PC-9 (cell line): ENCODE measurements around the gene CDC23. TPM values are rescaled to one million over a fixed set of nuclear protein-coding genes. Genes with fewer than 3 reads are reported as not detected.

Source experiments
- BruUV-seq: library from RNA; stranded (reverse); fragments of 400-500 nt; replicated peaks from 2 replicates; lab custom pipeline; 2021; lab: Mats Ljungman, UMichigan
- CTCF ChIA-PET: fragments of 300-600 bp; sonication (Branson Sonifier 250); formaldehyde crosslinking; loops from one replicate; lab custom pipeline; 2022; ENCODE audit warnings: antibody characterized with exemption; lab: Charles Lee
- POLR2A ChIA-PET: fragments of 300-600 bp; sonication (Branson Sonifier 250); formaldehyde crosslinking; loops from one replicate; lab custom pipeline; 2022; ENCODE audit warnings: antibody characterized with exemption; ENCODE audit not compliant: unreplicated experiment; lab: Charles Lee
- DNase-seq, 2 experiments: peaks; one replicate each; pipeline versions ENCODE4 v3.0.0 to v3.0.0-alpha.2; 2015 to 2022; ENCODE audit warnings: mixed read lengths in 1 of 2
- H2AFZ ChIP-seq: fragments of 200-600 bp; sonication (generic); 2 replicates; pipeline ENCODE4 v1.8.1; 2017; ENCODE audit warnings: antibody characterized with exemption
- H3F3A ChIP-seq: fragments of 200-600 bp; sonication (generic); 2 replicates; pipeline ENCODE4 v1.8.1; 2017; ENCODE audit warnings: antibody characterized with exemption, mild to moderate bottlenecking, low read depth; ENCODE audit not compliant: insufficient read depth
- H3K27ac ChIP-seq: fragments of 200-600 bp; sonication (generic); 2 replicates; pipeline ENCODE4 v1.6.1; 2016; ENCODE audit warnings: mixed run types
- H3K27me3 ChIP-seq: fragments of 200-600 bp; sonication (generic); 2 replicates; pipeline ENCODE4 v1.6.1; 2016; ENCODE audit warnings: low read depth, mixed run types; ENCODE audit not compliant: insufficient read depth
- H3K36me3 ChIP-seq: fragments of 200-600 bp; sonication (generic); 2 replicates; pipeline ENCODE4 v1.6.1; 2016; ENCODE audit warnings: low read depth, mixed run types
- H3K4me1 ChIP-seq: fragments of 200-600 bp; sonication (generic); replicated peaks from 2 replicates; pipeline ENCODE4 v1.6.1; 2016; ENCODE audit warnings: mixed run types; ENCODE audit not compliant: insufficient read depth
- H3K4me2 ChIP-seq: fragments of 200-600 bp; sonication (generic); 2 replicates; pipeline ENCODE4 v1.6.1; 2017; ENCODE audit warnings: mixed run types
- H3K4me3 ChIP-seq: fragments of 200-600 bp; sonication (generic); 2 replicates; pipeline ENCODE4 v1.6.1; 2016; ENCODE audit warnings: mixed run types
- H3K79me2 ChIP-seq: fragments of 200-600 bp; sonication (generic); 2 replicates; pipeline ENCODE4 v1.6.1; 2017; ENCODE audit warnings: low read depth, mixed run types
- H3K9me2 ChIP-seq: fragments of 200-600 bp; sonication (generic); 2 replicates; pipeline ENCODE4 v1.8.1; 2017; ENCODE audit warnings: mild to moderate bottlenecking; ENCODE audit not compliant: insufficient read depth
- H3K9me3 ChIP-seq: fragments of 200-600 bp; sonication (generic); 2 replicates; pipeline ENCODE4 v1.8.1; 2016; ENCODE audit warnings: low read depth; ENCODE audit not compliant: insufficient read depth
- H4K20me1 ChIP-seq: fragments of 200-600 bp; sonication (generic); 2 replicates; pipeline ENCODE4 v1.8.1; 2017; ENCODE audit not compliant: insufficient read depth
- EZH2 ChIP-seq: fragments of 200-600 bp; sonication (generic); IDR thresholded peaks from 2 replicates; pipeline ENCODE4 v1.8.0; 2017; ENCODE audit warnings: antibody characterized with exemption, low read depth
- intact Hi-C: fragments of 100-400 bp; cut with micrococcal nuclease; formaldehyde crosslinking; loops from one replicate; pipeline ENCODE4 v1.10.0; 2022; ENCODE audit not compliant: unreplicated experiment
- total RNA-seq: library from RNA; stranded (reverse); gene quantifications from 2 replicates; pipeline ENCODE4 v1.2.3, GENCODE V29; 2021
- TF ChIP-seq, protein P1 (sequence below): fragments of 200-600 bp; sonication (generic); conservative IDR thresholded peaks from 2 replicates; pipeline ENCODE4 v1.6.1; 2017; ENCODE audit warnings: mixed run types, antibody characterized with exemption, mild to moderate bottlenecking, moderate library complexity

Gene CDC23
- total RNA-seq, 1 experiment from 2014 or later: 40.5 TPM

DNA sequence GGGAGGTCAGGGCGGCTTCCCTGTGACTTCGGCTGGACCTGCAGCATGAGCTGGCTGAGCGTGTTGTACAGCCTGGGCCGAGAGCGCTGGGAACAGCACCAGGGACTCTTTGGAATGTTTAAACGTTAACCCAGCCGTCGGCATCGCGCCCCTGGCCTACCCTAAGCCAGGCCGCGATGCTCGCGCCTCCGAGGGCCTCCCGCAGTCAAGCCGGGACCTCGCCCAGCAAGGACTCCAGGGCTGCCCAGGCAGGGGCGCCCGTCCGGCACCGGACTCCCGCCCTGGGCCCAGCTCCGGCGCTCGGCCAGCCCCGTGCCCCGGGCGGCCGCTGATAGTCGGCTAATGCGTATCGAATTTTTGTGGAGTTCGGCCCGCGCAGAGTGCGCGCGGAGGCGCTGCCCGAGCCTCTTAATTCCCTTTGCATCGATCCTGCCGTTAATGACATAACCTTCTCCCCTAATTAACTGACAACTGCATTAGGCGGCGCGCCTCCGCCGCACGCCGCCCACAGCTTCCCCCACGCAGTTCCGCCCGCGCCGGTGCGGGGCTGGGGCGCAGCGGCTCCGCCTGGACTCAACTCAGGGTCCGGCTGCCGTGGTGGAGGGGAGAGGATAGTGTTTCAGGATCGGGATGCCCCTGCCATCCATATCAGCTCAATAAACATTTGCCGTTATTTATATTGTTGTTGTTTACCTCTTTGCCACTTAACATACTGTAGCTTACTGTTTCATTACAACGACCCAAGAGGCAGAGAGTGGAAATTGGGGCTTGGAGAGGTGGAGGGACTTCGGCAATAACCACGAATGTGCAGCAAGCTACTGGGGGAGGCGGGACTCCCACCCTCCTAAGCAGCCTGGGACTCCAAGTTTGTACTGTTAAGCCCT lies 28.8 kb upstream of the CDC23 start:
- H4K20me1 ChIP-seq: no peaks in the 10 kb centered on the region
- H3K4me2 ChIP-seq: no peak overlapping the region
- intact Hi-C loops: no loop called here
- ChIA-PET CTCF (interaction anchor here (0.6 kb wide), 1 partner anchor 19 kb away, joined by 3 read pairs; no protein-coding TSS in a partner anchor), POLR2A (interaction anchor here (0.6 kb wide), 2 partner anchors 83 to 110 kb away, joined by 4 to 5 read pairs; no protein-coding TSS in a partner anchor)
- H3K9me3 ChIP-seq: no peaks in the 10 kb centered on the region
- BruUV-seq: no TSS peak
- no peak overlapping the region for H3K27ac ChIP-seq
- no peak for TF ChIP-seq EZH2
- TF ChIP-seq, protein P1, sequence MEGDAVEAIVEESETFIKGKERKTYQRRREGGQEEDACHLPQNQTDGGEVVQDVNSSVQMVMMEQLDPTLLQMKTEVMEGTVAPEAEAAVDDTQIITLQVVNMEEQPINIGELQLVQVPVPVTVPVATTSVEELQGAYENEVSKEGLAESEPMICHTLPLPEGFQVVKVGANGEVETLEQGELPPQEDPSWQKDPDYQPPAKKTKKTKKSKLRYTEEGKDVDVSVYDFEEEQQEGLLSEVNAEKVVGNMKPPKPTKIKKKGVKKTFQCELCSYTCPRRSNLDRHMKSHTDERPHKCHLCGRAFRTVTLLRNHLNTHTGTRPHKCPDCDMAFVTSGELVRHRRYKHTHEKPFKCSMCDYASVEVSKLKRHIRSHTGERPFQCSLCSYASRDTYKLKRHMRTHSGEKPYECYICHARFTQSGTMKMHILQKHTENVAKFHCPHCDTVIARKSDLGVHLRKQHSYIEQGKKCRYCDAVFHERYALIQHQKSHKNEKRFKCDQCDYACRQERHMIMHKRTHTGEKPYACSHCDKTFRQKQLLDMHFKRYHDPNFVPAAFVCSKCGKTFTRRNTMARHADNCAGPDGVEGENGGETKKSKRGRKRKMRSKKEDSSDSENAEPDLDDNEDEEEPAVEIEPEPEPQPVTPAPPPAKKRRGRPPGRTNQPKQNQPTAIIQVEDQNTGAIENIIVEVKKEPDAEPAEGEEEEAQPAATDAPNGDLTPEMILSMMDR: no peak
- no peaks in the 10 kb centered on the region for H3K36me3 ChIP-seq
- no peak overlapping the region for H2AFZ ChIP-seq
- no peaks in the 10 kb centered on the region for H3K9me2 ChIP-seq
- peaks cover 52% of the 10 kb centered on the region for H3K27me3 ChIP-seq
- peak in 1 of 2 experiments; percentile 14 for DNase-seq
- no peaks in the 10 kb centered on the region for H3K4me1 ChIP-seq
- H3K4me3 ChIP-seq: no peak overlapping the region
- H3F3A ChIP-seq: no peaks in the 10 kb centered on the region
- no peaks in the 10 kb centered on the region for H3K79me2 ChIP-seq

- BruUV-seq: no TSS peak
- DNase-seq: no peak
- Histone ChIP-seq H4K20me1 (no peaks in the 10 kb centered on the region), H3K36me3 (no peaks in the 10 kb centered on the region), H3K27me3 (peaks cover 52% of the 10 kb centered on the region), H3F3A (no peaks in the 10 kb centered on the region), H3K4me2 (no peak overlapping the region), H3K4me1 (no peaks in the 10 kb centered on the region), H2AFZ (no peak overlapping the region), H3K79me2 (no peaks in the 10 kb centered on the region), H3K9me2 (no peaks in the 10 kb centered on the region), H3K4me3 (no peak overlapping the region), H3K27ac (no peak overlapping the region), H3K9me3 (no peaks in the 10 kb centered on the region)
- TF ChIP-seq, protein P1: no peak
- no peak for TF ChIP-seq EZH2
- intact Hi-C loops: no loop called here
- CTCF ChIA-PET: no interaction called here
- POLR2A ChIA-PET: interaction anchor here (0.6 kb wide), 1 partner anchor 177 kb away, joined by 4 read pairs; no protein-coding TSS in a partner anchor
Measured at GRCh38 chr5:138240650-138241385, 27.7 kb upstream of the CDC23 start.

- no peaks in the 10 kb centered on the region for H3K4me1 ChIP-seq
- no peak for DNase-seq
- POLR2A ChIA-PET: no interaction called here
- H3K36me3 ChIP-seq: no peaks in the 10 kb centered on the region
- CTCF ChIA-PET: interaction anchor here (0.6 to 0.7 kb wide), 2 partner anchors 539 to 1859 kb away, joined by 3 to 7 read pairs; no protein-coding TSS in a partner anchor
- intact Hi-C loops: no loop called here
- H3K9me2 ChIP-seq: no peaks in the 10 kb centered on the region
- TF ChIP-seq, protein P1: no peak
- TF ChIP-seq EZH2: no peak
- H3K27me3 ChIP-seq: peaks cover 44% of the 10 kb centered on the region
- H3F3A ChIP-seq: no peaks in the 10 kb centered on the region
- no peaks in the 10 kb centered on the region for H4K20me1 ChIP-seq
- H3K79me2 ChIP-seq: no peaks in the 10 kb centered on the region
- no peak overlapping the region for H3K4me3 ChIP-seq
- no peaks in the 10 kb centered on the region for H3K9me3 ChIP-seq
- no peak overlapping the region for H3K27ac ChIP-seq
- no TSS peak for BruUV-seq
- no peak overlapping the region for H3K4me2 ChIP-seq
- H2AFZ ChIP-seq: no peak overlapping the region
Measured at GRCh38 chr5:138238034-138238433, 24.9 kb upstream of the CDC23 start.
